IMR-90 (cell line): Measurements from ENCODE around the gene ARAP2.

Experiments used
- CTCF ChIP-seq: conservative IDR thresholded peaks from 2 replicates; pipeline ENCODE4 v1.5.1; 2012; ENCODE audit warnings: mild to moderate bottlenecking, low read depth, low read length, improper control_type of control experiment
- POLR2A ChIP-seq: IDR thresholded peaks from 2 replicates; pipeline ENCODE4 v1.6.1; 2012; ENCODE audit warnings: mild to moderate bottlenecking, low read depth, low read length

GRCh38 chr4:36142504-36142903 lies 101.8 kb downstream of the ARAP2 start:
- TF ChIP-seq POLR2A = no peak
- no peak for TF ChIP-seq CTCF
